Ecto neural progenitor cell (in vitro differentiated cells): ENCODE results near the gene RAB3IL1.

Source experiments
- DNase-seq: peaks from one replicate; pipeline ENCODE4 v3.0.0-alpha.2; 2018; ENCODE audit warnings: low spot score

RAB3IL1 gene

DNA sequence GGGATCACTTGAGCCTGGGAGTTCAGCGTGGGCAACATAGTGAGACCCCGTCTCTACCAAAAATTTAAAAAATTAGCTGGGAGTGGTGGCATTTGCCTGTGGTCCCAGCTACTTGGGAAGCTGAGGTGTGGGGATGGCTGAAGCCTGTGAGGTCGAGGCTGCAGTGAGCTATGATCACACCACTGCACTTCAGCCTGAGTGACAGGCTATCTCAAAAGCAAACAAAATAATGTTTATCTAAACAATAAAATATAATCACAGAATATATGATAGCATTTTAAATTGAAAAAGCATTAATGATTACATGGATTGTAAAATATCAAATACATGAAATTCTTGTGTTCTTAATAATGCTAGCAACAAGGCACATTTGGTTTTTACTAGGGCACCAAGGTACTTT, 35.5 kb upstream of the RAB3IL1 start:
- no peak for DNase-seq

- no peak for DNase-seq
Observed at GRCh38 chr11:61951484-61952135, 34.2 kb upstream of the RAB3IL1 start.

DNA sequence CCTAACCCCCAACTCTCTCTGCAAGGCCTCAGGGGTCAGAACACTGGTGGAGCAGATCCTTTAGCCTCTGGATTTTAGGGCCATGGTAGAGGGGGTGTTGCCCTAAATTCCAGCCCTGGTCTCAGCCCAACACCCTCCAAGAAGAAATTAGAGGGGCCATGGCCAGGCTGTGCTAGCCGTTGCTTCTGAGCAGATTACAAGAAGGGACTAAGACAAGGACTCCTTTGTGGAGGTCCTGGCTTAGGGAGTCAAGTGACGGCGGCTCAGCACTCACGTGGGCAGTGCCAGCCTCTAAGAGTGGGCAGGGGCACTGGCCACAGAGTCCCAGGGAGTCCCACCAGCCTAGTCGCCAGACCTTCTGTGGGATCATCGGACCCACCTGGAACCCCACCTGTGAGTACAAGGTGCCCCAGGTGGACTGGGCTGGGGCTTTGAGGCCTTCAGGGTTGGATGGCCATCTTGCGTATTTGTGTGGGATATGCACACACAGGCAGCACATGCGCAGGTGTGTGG, 32.7 kb upstream of the RAB3IL1 start, which contains the start of gene BEST1:
Gene BEST1, plus strand, starts transcription at position 317 of the 513 bp plus-strand sequence. CDS start 1,456 bp downstream, outside the sequence.
- DNase-seq = no peak

DNA sequence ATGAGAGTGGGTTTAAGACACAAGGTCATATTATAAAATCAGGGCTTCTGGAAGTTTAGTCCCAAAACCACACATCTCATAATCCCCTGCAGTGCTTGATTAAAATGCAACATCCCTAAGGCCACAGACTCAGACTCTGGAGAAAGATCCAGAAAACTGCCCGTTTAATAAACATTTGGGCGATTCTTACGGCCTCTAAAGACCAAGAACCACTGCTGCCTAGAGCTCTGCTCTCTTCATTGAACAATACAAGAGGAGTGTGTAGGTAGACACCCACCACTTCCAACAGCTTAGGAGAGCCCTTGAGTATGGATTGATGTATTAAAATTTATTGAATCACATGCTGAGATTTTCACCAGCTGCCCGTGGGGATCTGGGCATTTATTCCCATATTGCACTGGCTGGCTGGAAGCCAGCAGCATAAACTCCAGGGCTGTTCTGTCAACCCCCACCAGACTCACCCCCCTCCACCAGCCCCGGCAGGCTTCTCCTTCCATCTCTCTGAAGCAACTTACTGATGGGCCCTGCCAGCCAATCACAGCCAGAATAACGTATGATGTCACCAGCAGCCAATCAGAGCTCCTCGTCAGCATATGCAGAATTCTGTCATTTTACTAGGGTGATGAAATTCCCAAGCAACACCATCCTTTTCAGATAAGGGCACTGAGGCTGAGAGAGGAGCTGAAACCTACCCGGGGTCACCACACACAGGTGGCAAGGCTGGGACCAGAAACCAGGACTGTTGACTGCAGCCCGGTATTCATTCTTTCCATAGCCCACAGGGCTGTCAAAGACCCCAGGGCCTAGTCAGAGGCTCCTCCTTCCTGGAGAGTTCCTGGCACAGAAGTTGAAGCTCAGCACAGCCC, 32.0 kb upstream of the RAB3IL1 start:
- DNase-seq = no peak

- no peak for DNase-seq
Observed at GRCh38 chr11:61948505-61948904, 31.1 kb upstream of the RAB3IL1 start.

- peak; percentile 90 for DNase-seq
Observed at GRCh38 chr11:61947486-61948210, 30.3 kb upstream of the RAB3IL1 start.

GRCh38 chr11:61946894-61947293, 29.5 kb upstream of the RAB3IL1 start:
- DNase-seq = no peak

DNA sequence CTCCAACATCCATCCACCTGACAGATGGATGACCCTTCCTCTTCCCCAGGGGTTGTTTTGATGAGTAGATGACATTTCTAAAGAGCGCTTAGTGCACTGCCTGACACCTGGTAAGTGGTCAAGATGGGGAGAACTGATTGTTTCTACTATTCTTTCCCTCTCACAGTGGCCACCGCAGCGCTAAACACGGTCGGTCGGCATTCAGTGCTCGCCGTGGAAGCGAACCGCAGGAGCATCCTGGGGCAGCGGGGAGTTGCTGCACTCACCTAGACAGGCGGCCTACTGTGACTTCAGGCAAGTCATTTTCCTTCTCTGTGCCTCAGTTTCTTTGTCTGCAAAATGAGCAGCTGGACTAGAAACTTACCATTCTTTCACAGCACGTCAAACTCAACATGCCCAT, 27.8 kb upstream of the RAB3IL1 start:
- DNase-seq = no peak

DNA sequence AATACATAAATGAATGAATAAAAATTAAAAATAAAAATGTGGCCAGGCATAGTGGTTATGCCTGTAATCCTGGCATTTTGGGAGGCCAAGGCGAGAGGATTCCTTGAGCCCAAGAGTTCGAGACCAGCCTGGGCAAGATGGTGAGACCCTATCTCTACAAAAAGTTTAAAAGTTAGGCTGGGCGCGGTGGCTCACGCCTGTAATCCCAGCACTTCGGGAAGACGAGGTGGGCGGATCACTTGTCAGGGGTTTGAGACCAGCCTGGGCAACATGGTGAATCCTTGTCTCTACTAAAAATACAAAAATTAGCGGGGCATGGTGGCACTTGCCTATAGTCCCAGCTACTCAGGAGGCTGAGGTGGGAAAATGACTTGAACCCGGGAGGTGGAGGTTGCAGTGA, 23.1 kb upstream of the RAB3IL1 start:
- DNase-seq = no peak

- DNase-seq = no peak
Observed at GRCh38 chr11:61935861-61936260, 18.5 kb upstream of the RAB3IL1 start.

- DNase-seq = no peak
Observed at GRCh38 chr11:61930933-61931332, 13.6 kb upstream of the RAB3IL1 start.

GRCh38 chr11:61928606-61929005, 11.2 kb upstream of the RAB3IL1 start:
- DNase-seq = no peak

- DNase-seq = no peak
Observed at GRCh38 chr11:61927501-61927900, 10.1 kb upstream of the RAB3IL1 start.

DNA sequence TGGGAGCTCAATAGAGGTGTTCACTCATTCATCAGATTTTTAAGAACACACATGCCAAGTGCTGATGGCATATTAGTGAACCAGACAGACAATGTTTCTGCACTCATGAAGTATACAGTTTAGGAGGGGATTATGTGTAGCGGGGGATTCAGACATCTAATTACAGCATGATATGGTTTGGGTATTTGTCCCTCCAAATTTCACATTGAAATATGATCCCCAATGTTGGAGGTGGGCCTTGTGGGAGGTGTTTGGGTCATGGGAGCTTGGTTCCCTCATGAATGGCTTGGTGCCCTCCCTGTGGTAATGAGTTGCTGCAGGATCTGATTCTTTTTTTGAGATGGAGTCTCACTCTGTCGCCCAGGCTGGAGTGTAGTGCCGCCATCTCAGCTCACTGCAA, 8.9 kb upstream of the RAB3IL1 start:
- no peak for DNase-seq

- DNase-seq = no peak
Observed at GRCh38 chr11:61925736-61926135, 8.4 kb upstream of the RAB3IL1 start.

GRCh38 chr11:61924064-61924455, 6.7 kb upstream of the RAB3IL1 start:
- no peak for DNase-seq

DNA sequence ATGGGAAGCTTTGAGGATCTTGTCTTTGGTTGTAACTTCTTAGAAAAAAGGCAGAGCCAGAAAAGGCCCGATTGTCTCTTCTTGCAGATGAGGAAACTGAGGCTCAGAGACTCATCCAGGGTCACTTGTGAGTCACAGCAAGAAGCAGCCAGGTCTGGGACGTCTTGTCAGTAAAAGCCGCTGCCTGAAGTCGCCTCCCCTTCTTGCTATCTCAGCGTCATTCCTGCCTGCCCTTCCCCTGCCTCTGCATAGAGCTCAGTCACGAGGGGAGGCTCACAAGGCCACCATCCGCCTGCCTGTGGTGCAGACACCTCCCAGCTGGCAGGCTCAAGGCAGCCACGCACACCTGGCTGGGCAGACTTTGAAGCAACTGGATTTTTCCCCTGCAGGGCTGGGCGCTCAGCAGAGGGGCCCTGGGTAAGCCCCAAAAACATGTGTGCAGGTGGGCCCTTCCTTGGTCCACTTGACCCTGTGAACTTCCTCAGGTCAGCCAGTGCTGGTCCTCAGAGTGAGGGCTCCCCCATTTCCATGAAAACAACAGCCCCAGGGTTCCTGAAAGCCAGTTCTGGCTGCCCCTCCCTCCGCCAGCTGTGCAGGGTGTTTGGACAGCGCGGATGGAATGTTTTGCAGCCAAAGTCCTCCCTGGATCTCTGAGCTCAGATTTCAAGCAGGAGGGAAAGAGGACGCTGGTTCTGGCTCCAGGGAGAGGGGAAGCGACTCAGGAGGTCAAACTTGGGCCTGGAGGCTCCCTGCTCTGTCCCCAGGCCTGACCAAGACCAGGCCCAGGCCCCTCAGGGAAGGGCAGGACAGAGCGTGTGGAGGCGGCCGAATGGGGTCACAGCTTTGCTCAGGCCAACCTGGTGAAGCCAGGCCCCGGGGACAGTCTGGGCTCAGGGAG, 6.0 kb upstream of the RAB3IL1 start:
- DNase-seq = peak; percentile 72

DNA sequence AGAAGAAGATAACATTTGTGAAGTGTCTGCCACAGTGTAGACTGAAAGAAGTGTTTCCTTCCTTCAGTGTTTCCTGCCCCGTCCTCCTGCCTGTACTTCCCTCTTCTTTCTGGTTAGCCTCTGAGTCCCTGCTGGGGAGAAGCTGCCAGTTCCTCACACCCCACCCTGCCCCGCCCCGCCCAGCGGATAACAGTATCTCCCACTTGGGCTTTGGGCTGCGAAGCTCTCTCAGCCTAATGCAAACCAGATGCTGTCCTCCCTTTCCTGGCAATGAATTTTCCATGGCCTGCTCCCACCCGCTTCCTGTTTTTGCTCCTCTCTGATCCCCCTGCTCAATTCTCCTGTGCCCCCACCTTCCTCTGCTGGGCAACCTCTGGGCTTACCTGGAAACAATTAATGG, 5.2 kb upstream of the RAB3IL1 start:
- DNase-seq = no peak

DNA sequence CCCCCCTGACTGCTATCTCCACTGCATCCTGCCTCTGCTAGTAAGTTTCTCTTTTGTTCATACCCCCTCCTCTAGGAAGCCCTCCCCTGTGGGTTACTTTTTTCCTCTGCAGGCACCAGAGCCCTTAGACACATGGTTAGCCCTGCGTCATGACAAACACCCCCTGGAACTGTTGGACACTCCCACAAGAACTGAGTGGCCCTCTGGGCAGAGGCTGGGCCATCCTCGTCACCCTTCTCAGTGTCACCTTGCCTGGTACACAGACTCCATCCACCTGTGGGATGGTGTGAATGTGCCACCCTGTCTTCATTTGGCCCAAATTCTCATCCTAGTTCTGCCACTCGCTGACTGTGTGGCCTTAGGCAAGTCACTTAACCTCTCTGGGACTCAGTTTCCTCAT, 4.1 kb upstream of the RAB3IL1 start:
- DNase-seq = no peak

GRCh38 chr11:61919705-61920631, 2.6 kb upstream of the RAB3IL1 start:
- DNase-seq = peak; percentile 43
